ENCODE measurements around the gene MYO10.

GRCh38 chr5:16712620-16713019, 223.5 kb downstream of the MYO10 start:
- no peak for TF ChIP-seq CTCF (IDR thresholded peaks at IDR 0.05)
- no peak for TF ChIP-seq POLR2A (IDR thresholded peaks at IDR 0.05)
- no peak for TF ChIP-seq EP300 (IDR thresholded peaks at IDR 0.05)

All from tibial nerve (tissue), 4 donors.